Hepatocyte (in vitro differentiated cells): Measurements from ENCODE around the gene COLQ.
"Not testable (repeated sequence)": the region's sequence is repeated elsewhere in the genome, so short reads cannot be mapped to it uniquely, and the experiment has no call there.

Source experiments
- CTCF ChIP-seq: fragments of 200-600 bp; sonication (generic); IDR thresholded peaks from 2 replicates; pipeline ENCODE4 v1.5.1; 2016; ENCODE audit warnings: antibody characterized with exemption, mild to moderate bottlenecking; ENCODE audit not compliant: poor library complexity
- EZH2 ChIP-seq: fragments of 200-600 bp; sonication (generic); IDR thresholded peaks from 2 replicates; pipeline ENCODE4 v1.6.1; 2016; ENCODE audit warnings: antibody characterized with exemption, mild to moderate bottlenecking, borderline replicate concordance
- EZH2phosphoT487 ChIP-seq: fragments of 200-600 bp; sonication (generic); IDR thresholded peaks from one replicate; pipeline ENCODE4 v1.6.1; 2018; ENCODE audit warnings: antibody characterized with exemption, mild to moderate bottlenecking, low read depth, moderate library complexity; ENCODE audit not compliant: unreplicated experiment, severe bottlenecking

- not testable (repeated sequence) for TF ChIP-seq CTCF, EZH2, EZH2phosphoT487
Observed at GRCh38 chr3:15410966-15411365, 110.5 kb downstream of the COLQ start.
